Stimulated activated CD8-positive, alpha-beta memory T cell treated with anti-CD3 and anti-CD28 coated beads, Interleukin-2, amount 100 ng/mL, for 48 hours (primary cell): ENCODE data around the gene ZNF436.
"Not testable (repeated sequence)": the region's sequence is repeated elsewhere in the genome, so short reads cannot be mapped to it uniquely, and the experiment has no call there.

Experiments
- DNase-seq, 2 donors: peaks; one replicate each; pipeline ENCODE4 v3.0.0-alpha.2; 2020; ENCODE audit warnings: low read depth in 2 of 2

ZNF436 gene

GRCh38 chr1:23310280-23310679 is 59.4 kb downstream of the ZNF436 start:
- not testable (repeated sequence) for DNase-seq
